ENCODE results near the gene GRM5.
"Not testable (repeated sequence)": the region's sequence is repeated elsewhere in the genome, so short reads cannot be mapped to it uniquely, and the experiment has no call there.

GRM5 gene

GRCh38 chr11:88469561-88470225 is 596.1 kb downstream of the GRM5 start:
- no peaks in the 10 kb centered on the region for H3K27me3 Mint-ChIP-seq
- peaks cover 8% of the 10 kb centered on the region for H3K9me3 Mint-ChIP-seq
- H3K4me3 Mint-ChIP-seq = no peak overlapping the region
- peaks cover 10% of the 10 kb centered on the region for H3K4me1 Mint-ChIP-seq (ENCODE audit: low read depth)
- H3K36me3 Mint-ChIP-seq (ENCODE audit: low read depth) = no peaks in the 10 kb centered on the region
- intact Hi-C loops (cut with micrococcal nuclease) = no loop called here
- no peak overlapping the region for H3K27ac Mint-ChIP-seq

- Mint-ChIP-seq H3K27ac (no peak overlapping the region), H3K9me3 (peaks cover 14% of the 10 kb centered on the region), H3K4me3 (no peak overlapping the region), H3K4me1 (ENCODE audit: low read depth) (peaks cover 13% of the 10 kb centered on the region), H3K36me3 (ENCODE audit: low read depth) (no peaks in the 10 kb centered on the region), H3K27me3 (no peaks in the 10 kb centered on the region)
- intact Hi-C loops (cut with micrococcal nuclease) = no loop called here
Observed at GRCh38 chr11:88464528-88464927, 601.3 kb downstream of the GRM5 start.

DNA sequence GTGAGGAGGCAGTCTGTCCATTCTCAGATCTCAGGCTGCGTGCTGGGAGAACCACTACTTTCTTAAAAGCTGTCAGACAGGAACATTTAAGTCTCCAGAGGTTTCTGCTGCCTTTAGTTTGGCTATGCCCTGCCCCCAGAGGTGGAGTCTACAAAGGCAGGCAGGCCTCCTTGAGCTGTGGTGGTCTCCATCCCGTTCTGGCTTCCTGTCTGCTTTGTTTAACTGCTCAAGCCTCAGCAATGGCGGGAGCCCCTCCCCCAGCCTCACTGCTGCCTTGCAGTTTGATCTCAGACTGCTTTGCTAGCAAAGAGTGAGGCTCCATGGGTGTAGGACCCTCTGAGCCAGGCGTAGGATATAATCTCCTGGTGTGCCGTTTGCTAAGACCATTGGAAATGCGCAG is 602.5 kb downstream of the GRM5 start:
- H3K27ac Mint-ChIP-seq; H3K4me3 Mint-ChIP-seq; H3K36me3 Mint-ChIP-seq (ENCODE audit: low read depth); H3K27me3 Mint-ChIP-seq; intact Hi-C loops (cut with micrococcal nuclease): not testable (repeated sequence)
- peaks cover 13% of the 10 kb centered on the region for H3K4me1 Mint-ChIP-seq (ENCODE audit: low read depth)
- peaks cover 14% of the 10 kb centered on the region for H3K9me3 Mint-ChIP-seq

DNA sequence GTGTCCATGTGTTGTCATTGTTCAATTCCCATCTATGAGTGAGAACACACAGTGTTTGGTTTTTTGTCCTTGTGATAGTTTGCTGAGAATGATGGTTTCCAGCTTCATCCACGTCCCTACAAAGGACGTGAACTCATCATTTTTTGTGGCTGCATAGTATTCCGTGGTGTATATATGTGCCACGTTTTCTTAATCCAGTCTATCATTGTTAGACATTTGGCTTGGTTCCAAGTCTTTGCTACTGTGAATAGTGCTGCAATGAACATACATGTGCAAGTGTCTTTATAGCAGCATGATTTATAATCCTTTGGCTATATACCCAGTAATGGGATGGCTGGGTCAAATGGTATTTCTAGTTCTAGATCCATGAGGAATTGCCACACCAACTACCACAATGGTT is 607.7 kb downstream of the GRM5 start:
- H3K9me3 Mint-ChIP-seq; H3K27ac Mint-ChIP-seq; H3K27me3 Mint-ChIP-seq; intact Hi-C loops (cut with micrococcal nuclease); H3K4me3 Mint-ChIP-seq; H3K36me3 Mint-ChIP-seq (ENCODE audit: low read depth): not testable (repeated sequence)
- H3K4me1 Mint-ChIP-seq (ENCODE audit: low read depth) = peaks cover 28% of the 10 kb centered on the region

DNA sequence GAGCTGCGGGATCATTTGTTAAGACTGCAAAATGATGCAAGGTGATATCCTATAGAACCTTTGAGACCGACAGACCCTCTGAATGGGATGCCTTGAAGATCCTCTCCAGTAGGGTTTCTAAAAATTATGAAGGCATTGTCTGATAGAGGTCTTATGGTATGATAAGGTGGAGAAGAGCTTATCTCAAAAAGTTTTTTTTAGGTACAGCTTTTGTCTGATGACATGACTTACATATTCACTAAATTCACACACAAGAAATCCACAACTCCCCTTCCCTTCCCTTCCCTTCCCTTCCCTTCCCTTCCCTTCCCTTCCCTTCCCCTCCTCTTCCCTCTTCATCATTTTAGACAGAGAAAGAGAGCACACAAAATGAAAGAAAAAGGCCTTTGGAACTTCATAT is 609.8 kb downstream of the GRM5 start:
- Mint-ChIP-seq H3K27me3 (no peaks in the 10 kb centered on the region), H3K36me3 (ENCODE audit: low read depth) (no peaks in the 10 kb centered on the region), H3K4me3 (no peak overlapping the region), H3K9me3 (no peaks in the 10 kb centered on the region), H3K27ac (no peak overlapping the region), H3K4me1 (ENCODE audit: low read depth) (peaks cover 21% of the 10 kb centered on the region)
- intact Hi-C loops (cut with micrococcal nuclease) = no loop called here

- intact Hi-C loops (cut with micrococcal nuclease) = no loop called here
- Mint-ChIP-seq H3K36me3 (ENCODE audit: low read depth) (no peaks in the 10 kb centered on the region), H3K27me3 (no peaks in the 10 kb centered on the region), H3K27ac (no peak overlapping the region), H3K9me3 (no peaks in the 10 kb centered on the region), H3K4me3 (no peak overlapping the region), H3K4me1 (ENCODE audit: low read depth) (peaks cover 21% of the 10 kb centered on the region)
Observed at GRCh38 chr11:88454881-88455280, 610.9 kb downstream of the GRM5 start.
